GM18858 (cell line): ENCODE results near the gene RAMACL.

Source experiments
- ATAC-seq: cut with Tn5 transposase; IDR thresholded peaks from one replicate; pipeline ENCODE4 v1.9.1; 2021; ENCODE audit not compliant: unreplicated experiment

RAMACL gene

GRCh38 chr6:166579237-166579850 lies 7.1 kb downstream of the RAMACL start:
- ATAC-seq, result no peak

- no peak for ATAC-seq
Observed at GRCh38 chr6:166578536-166579236, 7.8 kb downstream of the RAMACL start.

- ATAC-seq, result no peak
Observed at GRCh38 chr6:166575205-166575604, 11.3 kb downstream of the RAMACL start.

GRCh38 chr6:166573511-166574216 lies 12.8 kb downstream of the RAMACL start:
- ATAC-seq, result no peak

- no peak for ATAC-seq
Observed at GRCh38 chr6:166572370-166573261, 13.9 kb downstream of the RAMACL start.

GRCh38 chr6:166570929-166571713 lies 15.4 kb downstream of the RAMACL start:
- ATAC-seq, result no peak

DNA sequence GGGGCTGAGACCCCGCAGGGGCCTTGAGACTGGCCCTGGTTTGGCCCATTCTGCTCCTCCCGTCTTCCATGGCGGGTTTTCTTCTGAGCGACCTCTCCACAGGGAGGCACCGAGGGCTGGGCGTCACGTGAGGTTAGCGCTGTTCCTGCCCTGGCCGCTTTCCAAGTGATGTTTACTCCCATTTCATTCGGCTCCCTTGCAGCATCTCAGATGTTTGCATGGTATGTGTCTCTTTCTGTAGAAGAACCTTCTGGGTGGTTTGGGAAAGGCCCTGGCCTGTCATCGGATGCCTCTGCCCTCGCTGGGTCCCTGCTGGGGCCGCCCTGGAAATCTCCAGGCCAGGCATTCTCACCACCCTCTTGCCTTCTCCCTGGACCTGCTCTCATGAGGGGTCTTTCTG lies 17.3 kb downstream of the RAMACL start:
- ATAC-seq, result no peak

GRCh38 chr6:166567813-166568212 lies 18.7 kb downstream of the RAMACL start:
- no peak for ATAC-seq

DNA sequence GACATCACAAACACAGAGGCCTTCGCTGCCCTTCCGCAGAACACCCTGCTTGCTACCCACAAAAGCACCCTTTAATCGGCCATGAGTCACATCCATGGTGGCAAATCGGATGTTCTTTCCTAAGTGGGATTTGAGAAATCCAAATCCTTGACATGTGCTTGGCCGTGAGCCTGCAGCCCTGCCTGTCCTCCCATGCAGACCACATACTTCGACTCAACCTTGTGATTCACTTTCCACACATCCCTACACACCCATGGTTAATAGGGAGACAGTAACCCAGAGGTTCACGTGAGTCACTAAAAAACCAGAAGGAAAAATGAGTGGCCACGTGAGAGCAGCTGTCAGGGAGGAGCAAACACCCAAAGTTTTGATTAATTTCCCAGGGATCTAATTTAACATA lies 19.4 kb downstream of the RAMACL start:
- no peak for ATAC-seq

GRCh38 chr6:166566026-166567011 lies 20.2 kb downstream of the RAMACL start:
- ATAC-seq, result no peak

DNA sequence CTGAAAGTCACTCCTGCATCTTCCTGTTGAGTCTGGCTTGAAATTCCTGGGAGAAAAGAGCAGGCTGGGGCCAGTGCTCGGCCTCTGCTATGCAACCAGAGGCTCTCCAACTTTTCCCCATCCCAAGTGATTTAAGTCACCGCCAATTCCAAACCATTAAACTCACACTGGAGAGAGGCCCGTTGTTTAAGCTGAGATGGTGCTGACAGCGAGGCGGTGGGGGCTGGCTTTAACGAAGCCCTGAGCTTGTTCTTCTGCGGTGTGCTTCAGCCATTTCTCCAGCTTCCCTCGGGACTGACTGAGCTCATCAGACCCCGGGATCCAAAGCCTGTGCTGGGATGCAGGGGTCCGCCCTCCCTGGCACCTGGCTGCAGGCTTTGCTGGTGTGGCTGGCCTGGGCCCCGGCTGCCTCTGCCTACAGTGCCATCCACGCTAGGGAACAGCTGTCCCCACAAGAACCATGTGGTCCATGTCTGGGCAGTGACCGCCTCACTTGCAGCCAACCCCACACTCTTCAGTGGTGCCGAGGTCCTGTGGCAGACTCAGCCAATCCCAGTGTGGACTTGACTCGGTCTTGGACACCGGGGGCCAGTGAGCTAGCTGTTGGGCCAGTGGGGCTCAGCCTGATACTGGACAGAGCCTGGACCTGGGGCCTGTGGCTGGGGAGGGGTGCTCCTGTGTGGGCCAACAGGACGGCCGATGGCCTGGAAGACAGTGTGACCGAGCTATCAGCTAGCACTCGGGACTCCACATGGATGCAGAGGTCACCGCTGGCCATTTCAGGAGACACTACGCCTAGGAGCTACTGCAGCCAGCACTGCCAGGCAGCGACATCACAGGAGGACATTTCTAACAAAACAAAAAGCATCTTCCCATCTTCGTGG lies 21.2 kb downstream of the RAMACL start:
- ATAC-seq, result no peak

GRCh38 chr6:166563805-166564204 lies 22.7 kb downstream of the RAMACL start:
- ATAC-seq, result no peak

GRCh38 chr6:166563200-166563599 lies 23.3 kb downstream of the RAMACL start:
- ATAC-seq, result no peak

DNA sequence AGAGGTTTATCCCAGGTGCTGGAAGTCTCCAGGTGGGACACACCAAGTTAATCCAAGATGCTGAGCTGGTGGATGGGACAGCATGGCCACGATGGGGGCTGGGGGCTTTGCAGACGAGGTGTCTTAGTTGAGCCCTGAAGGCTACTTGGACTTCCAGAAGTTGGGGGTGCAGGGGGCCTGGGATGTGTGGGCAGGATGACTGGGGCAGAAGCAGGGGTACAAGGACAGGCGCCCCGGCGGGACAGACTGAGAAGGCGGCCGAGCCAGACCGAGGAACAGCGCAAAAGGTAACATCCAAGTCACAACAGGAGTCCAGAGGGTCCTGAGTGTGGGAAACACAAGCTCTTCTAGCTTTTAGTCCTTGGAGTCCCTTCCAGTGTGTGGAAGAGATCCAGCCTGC lies 23.8 kb downstream of the RAMACL start:
- no peak for ATAC-seq

DNA sequence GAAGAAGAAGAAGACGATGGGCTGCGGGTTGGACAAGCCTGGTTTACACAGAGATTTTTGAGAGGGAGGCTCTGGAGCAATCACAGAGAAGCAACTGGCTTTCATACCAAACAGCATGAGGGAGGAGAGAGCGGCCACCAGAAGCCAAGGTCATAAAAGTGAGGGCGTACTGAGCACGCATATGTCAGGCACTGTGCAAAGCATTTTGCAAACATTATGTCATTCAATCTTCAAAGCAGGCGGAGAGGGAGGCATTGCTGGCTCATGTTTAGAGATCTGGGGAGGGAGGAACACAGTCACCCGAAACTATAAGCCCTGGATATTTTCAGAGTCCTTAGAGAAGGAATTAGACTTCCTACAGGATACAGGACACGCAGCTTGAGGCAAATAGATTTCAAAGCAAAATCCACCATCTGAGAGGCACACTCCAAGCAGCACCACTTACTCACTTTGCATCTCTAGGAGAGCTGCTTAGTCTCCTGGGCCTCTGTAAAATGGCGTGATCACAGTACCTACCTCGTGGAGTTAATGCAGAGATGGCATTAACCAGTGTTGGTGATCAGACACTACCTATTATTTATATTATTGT lies 24.6 kb downstream of the RAMACL start:
- no peak for ATAC-seq

DNA sequence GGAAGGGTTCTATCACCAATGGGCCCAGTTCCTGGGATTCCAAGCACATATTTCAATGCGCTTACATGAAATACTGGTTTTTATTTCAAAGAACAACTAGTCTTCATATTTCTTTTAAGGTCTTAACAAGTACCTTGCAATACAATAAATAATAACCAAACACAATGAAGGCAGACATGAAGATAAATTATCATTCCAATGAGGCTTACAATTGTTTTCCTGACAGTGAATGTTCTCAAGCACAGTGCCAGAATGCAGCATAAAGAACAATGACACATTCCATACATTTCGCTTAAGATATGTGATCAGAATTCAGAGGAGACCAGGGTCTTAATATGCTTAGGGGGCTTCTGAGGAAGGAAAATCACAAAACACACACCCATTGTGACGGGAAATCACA lies 26.3 kb downstream of the RAMACL start:
- no peak for ATAC-seq

GRCh38 chr6:166559662-166560061 lies 26.8 kb downstream of the RAMACL start:
- ATAC-seq, result no peak

- no peak for ATAC-seq
Observed at GRCh38 chr6:166559211-166559610, 27.3 kb downstream of the RAMACL start.
